Hematopoietic multipotent progenitor cell treated with erythropoietin and hydrocortisone succinate and interleukin-3 and kit ligand, for 15 days (in vitro differentiated cells): ENCODE results near the gene HOXA4.

Source experiments
- DNase-seq: peaks from one replicate; pipeline ENCODE4 v3.0.0-alpha.2; 2015; ENCODE audit warnings: low spot score

Gene HOXA4

GRCh38 chr7:27146491-27147198 is 16.1 kb upstream of the HOXA4 start:
- DNase-seq: no peak

DNA sequence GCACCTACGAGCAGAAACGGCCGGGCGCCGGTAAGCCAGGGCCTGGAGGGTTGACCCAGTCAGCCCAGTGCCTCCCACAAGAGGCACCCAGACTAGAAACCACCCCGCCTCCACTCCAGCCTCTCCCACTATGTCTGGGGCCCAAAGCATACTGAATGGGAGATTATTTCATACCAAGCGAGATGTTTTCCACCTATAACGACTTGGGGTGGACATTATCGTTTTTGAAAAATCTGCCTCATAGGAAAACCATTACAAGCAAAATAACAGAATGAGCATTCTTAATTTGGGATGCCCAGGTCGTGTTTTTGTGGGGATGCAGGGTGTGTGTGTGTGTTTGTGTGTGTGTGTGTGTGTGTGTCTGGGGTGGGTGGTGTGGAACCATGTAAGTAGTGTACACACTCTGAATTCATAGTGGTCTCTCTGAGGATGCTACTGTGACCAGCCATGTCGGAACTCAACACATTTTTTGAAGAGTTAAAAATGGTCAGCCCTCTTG is 15.4 kb upstream of the HOXA4 start:
- no peak for DNase-seq

- DNase-seq: no peak
Measured at GRCh38 chr7:27145165-27145913, 14.8 kb upstream of the HOXA4 start.

DNA sequence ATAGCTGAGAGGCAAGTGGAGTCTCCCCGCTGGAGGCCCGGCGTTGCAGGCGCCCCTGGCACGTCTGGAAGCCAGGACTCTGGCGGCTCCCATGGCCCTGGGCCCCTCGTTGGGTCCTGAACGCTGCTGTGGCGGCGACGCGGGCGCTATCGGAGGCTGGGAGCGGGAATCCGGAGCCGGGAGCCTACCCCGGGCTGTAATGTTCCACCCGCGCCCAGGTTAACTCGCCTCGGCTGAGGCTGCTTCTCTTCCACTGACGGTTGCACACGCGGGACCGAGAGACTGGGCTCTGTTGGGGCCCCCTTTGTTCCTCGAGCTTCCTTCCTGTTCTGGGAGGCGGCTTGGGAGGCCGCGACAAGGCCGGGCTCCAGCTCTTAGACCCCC is 14.2 kb upstream of the HOXA4 start:
- no peak for DNase-seq

GRCh38 chr7:27143950-27144780 is 13.6 kb upstream of the HOXA4 start:
- DNase-seq: no peak

GRCh38 chr7:27143023-27143949 is 12.7 kb upstream of the HOXA4 start, which contains the start of gene HOXA5:
TSS of gene HOXA5 (minus strand) at chr7:27143681. CDS start at chr7:27143607, 74 bp downstream.
- no peak for DNase-seq

- DNase-seq: no peak
Measured at GRCh38 chr7:27142580-27143022, 12.0 kb upstream of the HOXA4 start.

GRCh38 chr7:27141923-27142579 is 11.5 kb upstream of the HOXA4 start:
- no peak for DNase-seq

DNA sequence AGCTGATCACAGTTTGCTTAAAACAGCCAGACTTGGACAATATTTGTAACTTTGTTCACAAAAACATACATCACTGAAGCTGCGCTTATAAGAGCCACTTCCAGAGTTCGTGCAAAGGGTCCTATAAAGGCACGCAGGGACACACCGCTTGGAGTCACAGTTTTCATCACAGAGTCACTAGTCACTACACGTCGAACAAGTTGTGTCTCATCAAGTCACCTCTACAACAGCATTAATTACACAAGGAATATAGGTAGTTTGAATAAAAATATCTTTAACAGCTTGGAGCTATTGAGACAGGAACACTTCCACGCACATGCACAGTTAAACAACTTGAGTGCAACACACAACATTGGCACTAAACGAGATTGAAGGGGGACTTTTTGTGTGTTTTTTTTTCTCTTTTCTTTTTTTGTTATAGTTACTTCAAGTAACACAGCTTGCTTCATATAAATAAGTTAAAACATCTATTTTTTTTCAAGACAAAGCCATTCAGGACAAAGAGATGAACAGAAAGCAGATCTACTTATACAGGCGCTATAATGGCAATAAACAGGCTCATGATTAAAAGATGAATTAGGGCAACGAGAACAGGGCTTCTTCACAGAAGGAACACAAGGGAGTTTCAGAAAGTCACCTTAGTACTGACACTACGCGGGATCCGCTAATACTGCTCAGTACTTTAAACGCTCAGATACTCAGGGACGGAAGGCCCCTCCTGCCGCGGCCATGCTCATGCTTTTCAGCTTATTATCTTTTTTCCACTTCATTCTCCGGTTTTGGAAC is 10.8 kb upstream of the HOXA4 start:
- no peak for DNase-seq

- no peak for DNase-seq
Measured at GRCh38 chr7:27140126-27140857, 9.7 kb upstream of the HOXA4 start.

DNA sequence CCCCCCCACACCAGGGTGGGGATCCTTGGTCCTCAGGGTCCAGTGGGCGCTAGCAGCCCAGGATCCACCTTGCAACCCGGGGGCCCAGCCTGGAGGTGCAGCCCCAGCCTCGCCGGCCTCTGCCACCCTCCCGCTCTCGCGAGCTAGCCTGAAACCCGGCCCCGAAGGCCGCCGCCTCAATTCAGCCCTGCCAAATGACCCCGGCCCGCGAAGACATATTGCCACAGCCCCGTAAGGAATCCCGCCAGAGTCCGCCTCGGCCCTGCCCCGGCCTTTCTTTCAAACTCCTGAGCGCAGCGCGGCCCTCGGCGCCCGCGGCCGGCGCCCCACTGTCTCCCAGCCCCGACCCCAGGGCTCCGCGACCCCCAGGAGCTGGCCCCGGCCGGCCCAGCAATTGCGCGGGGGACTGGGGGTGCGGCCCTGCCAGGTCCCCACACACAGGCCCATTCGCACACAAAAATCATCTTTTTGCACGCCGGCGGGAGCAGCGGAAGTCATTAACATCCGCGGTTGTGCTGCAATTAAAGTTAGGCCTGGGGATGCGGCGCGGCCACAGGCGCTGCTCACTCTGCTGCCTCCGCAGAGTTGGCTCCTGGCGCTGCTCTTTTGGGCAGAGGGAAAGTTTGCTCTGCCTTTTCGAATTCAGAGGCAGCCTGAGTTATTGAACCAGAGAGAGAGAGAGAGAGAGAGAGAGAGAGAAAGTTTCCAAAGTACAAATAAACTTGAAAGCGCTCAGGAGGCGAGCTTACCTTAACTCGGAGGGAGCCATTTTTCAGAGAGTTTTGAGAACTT is 9.0 kb upstream of the HOXA4 start:
- DNase-seq: no peak

DNA sequence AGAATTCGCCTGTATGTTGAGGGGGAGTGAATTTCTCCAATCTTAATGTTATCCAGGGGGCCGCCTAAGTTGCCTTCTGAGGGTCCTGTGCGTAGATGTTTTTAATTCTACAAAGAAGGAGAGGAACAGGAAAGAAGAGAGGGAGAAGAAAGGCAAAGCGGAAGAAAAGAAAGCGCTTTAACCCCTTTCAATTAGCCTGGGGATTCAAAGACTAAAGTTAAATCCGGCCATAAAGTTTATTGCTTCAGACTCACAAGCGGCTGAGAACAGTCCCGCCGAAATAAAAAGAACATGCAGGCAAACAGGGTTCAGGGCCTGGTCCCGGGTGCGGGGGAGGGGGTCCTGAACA is 8.4 kb upstream of the HOXA4 start:
- DNase-seq: no peak

- DNase-seq: no peak
Measured at GRCh38 chr7:27138472-27138871, 7.9 kb upstream of the HOXA4 start.

DNA sequence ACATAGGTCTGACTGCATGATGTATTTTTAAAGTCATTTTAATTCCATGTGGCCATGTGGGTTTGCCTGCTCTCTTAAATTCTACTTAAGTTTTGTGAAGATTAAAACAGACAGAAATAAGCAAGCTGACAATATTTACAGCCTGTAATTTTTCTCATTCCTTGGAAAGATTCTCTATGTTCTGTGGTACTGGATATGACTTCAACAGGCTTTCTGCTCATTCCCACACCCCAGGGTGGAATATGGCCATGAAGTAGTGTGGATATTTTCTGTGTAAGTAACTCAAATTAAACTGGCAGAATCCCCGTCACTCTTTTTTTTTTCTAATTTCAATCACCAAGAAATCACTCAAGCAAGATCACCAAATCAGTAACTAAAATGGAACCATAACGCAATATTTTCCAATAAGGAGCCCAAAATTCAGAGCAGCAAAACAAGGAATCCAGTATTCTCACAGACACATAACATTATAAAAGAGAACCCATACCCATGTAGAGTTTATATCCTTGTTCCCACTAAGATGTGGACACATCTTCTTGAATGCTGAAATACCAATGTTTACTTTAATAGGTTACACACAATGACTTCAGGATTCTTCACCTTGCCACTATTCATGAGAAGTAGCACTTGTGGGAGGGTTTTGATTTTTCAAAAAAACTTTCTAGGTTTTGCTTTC is 7.2 kb upstream of the HOXA4 start:
- DNase-seq: no peak

DNA sequence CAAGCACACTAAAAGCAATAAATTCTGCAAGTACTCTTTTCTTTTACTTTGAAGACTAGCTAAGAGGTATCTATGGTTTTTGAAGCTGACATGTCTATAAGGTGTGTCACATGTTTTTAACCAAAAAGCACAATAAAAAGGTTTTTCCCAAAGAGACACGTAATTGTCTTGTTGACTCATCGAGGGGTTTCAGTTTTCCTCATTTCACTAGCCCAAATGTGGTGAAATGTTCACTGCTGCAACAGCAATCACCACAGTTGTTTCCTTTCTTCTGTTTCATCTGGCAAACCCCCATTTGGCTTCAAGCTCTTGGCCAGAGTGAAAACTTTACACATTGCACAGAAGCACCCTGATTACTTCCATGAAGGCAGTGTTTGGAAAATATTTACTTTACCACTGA is 3.8 kb upstream of the HOXA4 start:
- DNase-seq: no peak

- DNase-seq: no peak
Measured at GRCh38 chr7:27133409-27134231, 3.1 kb upstream of the HOXA4 start.

GRCh38 chr7:27132978-27133377 is 2.4 kb upstream of the HOXA4 start:
- no peak for DNase-seq
